Osteoblast (primary cell): ENCODE results near the gene APBB3. TPM values are rescaled to one million over a fixed set of nuclear protein-coding genes. Genes with fewer than 3 reads are reported as not detected.

Source experiments
- DNase-seq: peaks from one replicate; pipeline ENCODE4 v3.0.0; 2011; ENCODE audit warnings: low spot score, mixed read lengths; ENCODE audit not compliant: insufficient read length; ENCODE audit errors: missing footprints
- H2AFZ ChIP-seq: 2 replicates; pipeline ENCODE4 v1.6.0; 2011; ENCODE audit warnings: mild to moderate bottlenecking, low read length
- H3K27ac ChIP-seq: 2 replicates; pipeline ENCODE4 v1.5.1; 2011; ENCODE audit warnings: mild to moderate bottlenecking, low read depth, low read length, moderate library complexity
- H3K27me3 ChIP-seq: 2 replicates; pipeline ENCODE4 v1.6.0; 2012; ENCODE audit warnings: mild to moderate bottlenecking, control low read depth, inconsistent platforms, low read length, moderate library complexity; ENCODE audit not compliant: insufficient read depth
- H3K36me3 ChIP-seq: 2 replicates; pipeline ENCODE4 v1.5.1; 2011; ENCODE audit warnings: mild to moderate bottlenecking, low read length, control low read depth, moderate library complexity; ENCODE audit not compliant: insufficient read depth
- H3K4me1 ChIP-seq: 2 replicates; pipeline ENCODE4 v1.5.1; 2011; ENCODE audit warnings: mild to moderate bottlenecking, low read length, control low read depth, moderate library complexity; ENCODE audit not compliant: insufficient read depth
- H3K4me2 ChIP-seq: 2 replicates; pipeline ENCODE4 v1.6.0; 2011; ENCODE audit warnings: mild to moderate bottlenecking, low read length; ENCODE audit not compliant: insufficient read depth
- H3K4me3 ChIP-seq: fragments of 200-600 bp; sonication (generic); 3 replicates; pipeline ENCODE4 v1.5.1; 2012; ENCODE audit warnings: mild to moderate bottlenecking, low read length, inconsistent platforms; ENCODE audit not compliant: insufficient read depth
- H3K79me2 ChIP-seq: 2 replicates; pipeline ENCODE4 v1.6.0; 2012; ENCODE audit warnings: mild to moderate bottlenecking, low read length, control low read depth, inconsistent platforms; ENCODE audit not compliant: insufficient read depth
- H3K9me3 ChIP-seq: 2 replicates; pipeline ENCODE4 v1.5.1; 2011; ENCODE audit warnings: low read depth, low read length, control low read depth
- H4K20me1 ChIP-seq: 2 replicates; pipeline ENCODE4 v1.6.0; 2012; ENCODE audit warnings: mild to moderate bottlenecking, low read length, control low read depth; ENCODE audit not compliant: insufficient read depth
- total RNA-seq: library from RNA; depleted of rRNA; stranded (reverse); fragments of >200 nt; gene quantifications from 2 replicates; pipeline ENCODE4 v1.2.3, GENCODE V29; 2012
- TF ChIP-seq, protein P1 (sequence below): IDR thresholded peaks from 2 replicates; pipeline ENCODE4 v1.5.1; 2011; ENCODE audit warnings: mild to moderate bottlenecking, low read depth, low read length, moderate library complexity; ENCODE audit errors: extremely low read depth

APBB3 gene
- total RNA-seq, 1 donor = 24.2 TPM

DNA sequence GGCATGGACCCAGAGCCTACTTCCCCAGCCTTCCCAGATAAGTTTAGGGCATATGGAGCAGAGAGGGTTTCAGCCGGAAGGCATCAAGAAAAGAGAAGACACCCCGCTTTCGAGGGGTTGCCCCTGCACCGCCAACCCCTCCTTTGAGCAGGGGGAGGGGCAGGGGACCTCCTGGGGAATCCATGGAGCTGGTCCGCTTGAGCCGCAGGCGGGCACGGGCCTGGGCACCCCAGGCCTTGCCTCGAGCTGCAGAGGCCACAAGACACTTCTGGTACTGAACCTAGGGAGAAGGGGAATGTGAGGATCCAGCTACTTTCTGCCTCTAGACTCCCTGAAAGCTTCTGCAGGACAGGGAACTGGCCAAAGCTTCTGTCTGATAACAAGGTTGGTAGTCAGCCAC lies 5.9 kb downstream of the APBB3 start:
- peaks cover 13% of the 10 kb centered on the region for H4K20me1 ChIP-seq
- H3K4me2 ChIP-seq = no peak overlapping the region
- peak; percentile 5 for DNase-seq
- no peaks in the 10 kb centered on the region for H3K9me3 ChIP-seq
- H3K27ac ChIP-seq = no peak overlapping the region
- peaks cover 41% of the 10 kb centered on the region for H3K79me2 ChIP-seq
- no peaks in the 10 kb centered on the region for H3K27me3 ChIP-seq
- H3K4me3 ChIP-seq = no peak overlapping the region
- TF ChIP-seq, protein P1, sequence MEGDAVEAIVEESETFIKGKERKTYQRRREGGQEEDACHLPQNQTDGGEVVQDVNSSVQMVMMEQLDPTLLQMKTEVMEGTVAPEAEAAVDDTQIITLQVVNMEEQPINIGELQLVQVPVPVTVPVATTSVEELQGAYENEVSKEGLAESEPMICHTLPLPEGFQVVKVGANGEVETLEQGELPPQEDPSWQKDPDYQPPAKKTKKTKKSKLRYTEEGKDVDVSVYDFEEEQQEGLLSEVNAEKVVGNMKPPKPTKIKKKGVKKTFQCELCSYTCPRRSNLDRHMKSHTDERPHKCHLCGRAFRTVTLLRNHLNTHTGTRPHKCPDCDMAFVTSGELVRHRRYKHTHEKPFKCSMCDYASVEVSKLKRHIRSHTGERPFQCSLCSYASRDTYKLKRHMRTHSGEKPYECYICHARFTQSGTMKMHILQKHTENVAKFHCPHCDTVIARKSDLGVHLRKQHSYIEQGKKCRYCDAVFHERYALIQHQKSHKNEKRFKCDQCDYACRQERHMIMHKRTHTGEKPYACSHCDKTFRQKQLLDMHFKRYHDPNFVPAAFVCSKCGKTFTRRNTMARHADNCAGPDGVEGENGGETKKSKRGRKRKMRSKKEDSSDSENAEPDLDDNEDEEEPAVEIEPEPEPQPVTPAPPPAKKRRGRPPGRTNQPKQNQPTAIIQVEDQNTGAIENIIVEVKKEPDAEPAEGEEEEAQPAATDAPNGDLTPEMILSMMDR = no peak
- H3K4me1 ChIP-seq = peaks cover 34% of the 10 kb centered on the region
- H3K36me3 ChIP-seq = peaks cover 8% of the 10 kb centered on the region
- H2AFZ ChIP-seq = no peak overlapping the region

DNA sequence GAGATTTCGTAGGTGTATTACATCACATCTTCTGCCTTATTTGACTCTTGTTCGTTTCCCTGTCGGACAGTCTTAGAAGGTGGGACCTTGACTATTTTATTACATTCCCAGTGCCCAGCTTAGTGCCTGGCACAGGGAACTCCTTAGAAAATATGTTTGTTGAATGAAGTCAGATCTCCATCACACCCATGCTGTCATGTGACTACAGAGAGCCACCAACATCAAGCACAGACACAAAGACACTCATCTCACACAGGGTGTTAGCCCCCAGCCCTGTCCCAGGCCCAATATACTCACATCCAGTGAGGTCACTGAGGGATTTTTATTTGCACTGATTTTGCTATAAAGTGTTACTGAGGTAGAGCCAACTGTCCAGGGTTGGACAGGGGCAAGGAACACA lies 6.4 kb downstream of the APBB3 start:
- Histone ChIP-seq H3K4me2 (peak overlapping the region; percentile 89), H3K36me3 (peaks cover 8% of the 10 kb centered on the region), H2AFZ (peak overlapping the region; percentile 83), H3K27me3 (no peaks in the 10 kb centered on the region), H3K9me3 (no peaks in the 10 kb centered on the region), H3K27ac (peak overlapping the region; percentile 95), H3K4me3 (peak overlapping the region; percentile 91), H3K79me2 (peaks cover 43% of the 10 kb centered on the region), H4K20me1 (peaks cover 16% of the 10 kb centered on the region), H3K4me1 (peaks cover 32% of the 10 kb centered on the region)
- peak; percentile 60 for DNase-seq
- TF ChIP-seq, protein P1 = no peak

DNA sequence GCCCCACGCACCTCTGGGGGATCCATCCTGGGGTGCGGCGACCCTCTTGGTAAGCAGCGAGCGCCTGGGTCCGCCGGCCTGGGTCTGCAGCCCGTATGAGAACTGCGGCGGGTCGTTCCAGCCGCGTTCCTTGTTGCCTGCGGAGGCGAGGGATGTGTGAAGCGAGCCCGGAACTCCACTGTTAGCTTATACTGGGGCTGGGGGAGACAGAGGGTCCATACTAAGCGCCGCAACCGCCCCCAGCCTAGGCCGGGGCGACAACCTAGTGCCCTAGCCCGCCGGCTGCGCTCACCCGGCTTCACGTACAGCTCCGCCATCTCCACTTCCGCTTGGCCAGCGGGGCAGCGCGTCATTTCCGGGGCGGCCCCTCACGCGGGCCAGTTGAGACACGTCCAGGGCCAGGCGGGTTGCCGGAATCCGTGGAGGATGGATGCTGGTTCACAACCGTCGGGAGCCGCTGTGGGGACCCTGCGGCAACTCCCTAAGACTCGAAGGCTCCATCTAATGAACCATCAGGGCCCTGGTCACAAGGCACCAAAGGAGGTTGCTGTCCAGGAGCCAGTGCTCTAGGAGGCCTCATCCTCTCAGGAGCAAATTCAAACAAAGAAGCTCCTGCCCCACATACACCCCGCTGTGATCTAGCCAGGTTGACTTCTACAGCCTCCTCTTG lies 7.1 kb downstream of the APBB3 start, which contains the start of gene SRA1:
TSS of gene SRA1 (minus strand) at position 338 of the 670 bp plus-strand sequence. CDS start at position 317, 21 bp downstream.
- Histone ChIP-seq H3K4me2 (peak within 1 kb of the TSS; percentile 89), H3K9me3 (no peaks in the 10 kb centered on the region), H2AFZ (peak within 1 kb of the TSS; percentile 83), H3K36me3 (peaks cover 10% of the 10 kb centered on the region), H3K27me3 (no peaks in the 10 kb centered on the region), H3K4me1 (peaks cover 32% of the 10 kb centered on the region), H3K4me3 (peak within 1 kb of the TSS; percentile 91), H4K20me1 (peaks cover 16% of the 10 kb centered on the region), H3K27ac (peak within 1 kb of the TSS; percentile 95), H3K79me2 (peaks cover 48% of the 10 kb centered on the region)
- TF ChIP-seq, protein P1 = no peak
- peak; percentile 98 for DNase-seq

DNA sequence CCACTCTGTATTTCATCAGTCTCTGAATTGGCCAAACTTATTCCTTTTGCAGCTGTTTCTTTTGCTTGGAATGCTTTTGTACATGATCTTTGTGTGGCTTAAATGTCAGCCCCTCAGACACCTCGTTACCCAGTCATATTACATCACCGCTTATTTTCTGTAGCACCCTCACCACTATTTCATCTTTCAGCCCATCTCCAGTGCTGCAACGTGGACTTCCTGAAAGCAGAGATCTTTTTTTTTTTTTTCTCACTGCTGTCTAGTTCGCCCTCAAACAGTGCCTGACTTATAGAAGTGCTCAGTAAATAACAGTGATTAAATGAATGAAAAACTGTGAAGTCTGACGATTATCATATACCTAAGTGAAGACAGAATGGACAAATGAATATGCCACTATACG lies 8.0 kb downstream of the APBB3 start:
- Histone ChIP-seq H3K4me3 (peak overlapping the region; percentile 91), H3K4me1 (peaks cover 32% of the 10 kb centered on the region), H3K9me3 (no peaks in the 10 kb centered on the region), H3K79me2 (peaks cover 57% of the 10 kb centered on the region), H3K36me3 (peaks cover 19% of the 10 kb centered on the region), H4K20me1 (peaks cover 21% of the 10 kb centered on the region), H3K4me2 (peak overlapping the region; percentile 89), H3K27ac (peak overlapping the region; percentile 95), H2AFZ (no peak overlapping the region), H3K27me3 (no peaks in the 10 kb centered on the region)
- TF ChIP-seq, protein P1 = no peak
- peak; percentile 39 for DNase-seq
